GM18505 (cell line): ENCODE results near the gene DTD1.

Source experiments
- ATAC-seq: cut with Tn5 transposase; IDR thresholded peaks from one replicate; pipeline ENCODE4 v1.9.1; 2021; ENCODE audit not compliant: unreplicated experiment
- POLR2A ChIP-seq: IDR thresholded peaks from 4 replicates; pipeline ENCODE4 v1.6.1; 2011; ENCODE audit warnings: borderline replicate concordance; ENCODE audit not compliant: insufficient read depth, insufficient read length; ENCODE audit errors: extremely low read depth

The DTD1 gene

DNA sequence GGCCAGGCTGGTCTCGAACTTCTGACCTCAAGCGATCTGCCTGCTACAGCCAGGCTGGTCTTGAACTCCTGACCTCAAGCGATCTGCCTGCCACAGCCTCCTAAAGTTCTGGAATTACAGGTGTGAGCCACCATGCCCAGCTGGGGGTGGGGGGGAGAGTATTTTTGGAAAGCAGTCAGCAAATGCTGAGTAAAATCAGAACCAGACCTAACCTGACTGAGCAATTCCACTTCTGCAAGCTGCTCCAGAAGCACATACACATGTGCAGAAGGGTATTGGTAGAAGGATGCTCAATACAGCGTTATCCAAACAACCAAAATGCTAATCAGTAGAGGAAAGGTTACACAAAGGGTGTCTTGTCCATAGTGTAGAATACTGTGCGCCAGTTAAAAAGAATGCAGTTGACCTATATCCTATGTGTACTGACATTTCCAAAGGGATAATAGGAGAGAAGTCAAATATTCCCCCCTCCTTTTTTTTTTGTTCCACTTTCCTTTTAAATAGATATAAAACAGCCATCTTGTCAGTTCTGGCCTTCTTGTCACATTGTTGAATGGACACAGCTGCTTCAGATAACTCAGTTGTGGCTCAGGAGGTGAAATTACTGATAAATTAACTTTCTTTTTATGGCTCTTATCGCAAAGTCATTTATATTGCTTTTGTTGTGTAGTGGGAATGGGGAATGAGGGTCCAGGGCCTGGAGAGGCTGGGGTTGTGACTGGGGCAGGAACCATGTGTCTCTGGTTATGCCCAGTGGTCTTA is 74.6 kb downstream of the DTD1 start:
- no peak for TF ChIP-seq POLR2A
- ATAC-seq: peak; percentile 55

DNA sequence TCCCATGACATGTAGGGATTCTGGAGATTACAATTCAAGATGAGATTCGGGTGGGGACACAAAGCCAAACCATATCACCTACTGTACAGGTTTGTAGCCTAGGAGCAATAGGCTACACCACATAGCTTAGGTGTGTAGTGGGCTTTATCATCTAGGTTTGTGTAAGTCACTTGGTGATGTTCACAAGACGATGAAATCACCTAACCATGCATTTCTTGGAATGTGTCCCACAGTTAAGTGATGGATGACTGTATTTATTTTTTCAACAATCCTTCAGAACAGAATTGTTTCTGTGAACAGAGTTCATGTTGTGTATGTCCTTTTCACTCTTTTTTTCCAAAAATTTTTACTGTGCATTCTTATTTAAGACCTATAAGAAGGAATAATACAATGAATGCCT is 76.1 kb downstream of the DTD1 start:
- ATAC-seq: no peak
- no peak for TF ChIP-seq POLR2A

DNA sequence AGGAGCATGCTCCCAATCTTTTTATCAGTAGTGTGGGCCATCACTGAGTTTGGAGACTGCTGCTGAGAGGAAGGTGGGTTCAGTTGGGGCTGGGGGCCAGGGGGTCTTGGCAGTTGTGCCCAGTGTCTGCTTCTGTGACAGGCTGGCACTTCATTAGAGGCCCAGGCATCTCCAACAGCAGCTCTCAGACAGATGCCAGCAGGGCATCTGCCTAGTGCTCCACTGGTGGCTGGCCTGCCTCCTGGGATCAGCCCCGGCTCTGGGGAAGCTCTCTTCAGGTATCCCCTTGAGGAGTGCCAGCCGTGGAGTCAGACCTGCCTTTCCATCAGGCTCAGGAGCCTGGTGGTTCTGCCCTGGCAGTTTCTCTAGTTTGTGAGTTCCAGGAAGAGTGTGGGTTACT is 77.3 kb downstream of the DTD1 start:
- ATAC-seq: no peak
- no peak for TF ChIP-seq POLR2A

DNA sequence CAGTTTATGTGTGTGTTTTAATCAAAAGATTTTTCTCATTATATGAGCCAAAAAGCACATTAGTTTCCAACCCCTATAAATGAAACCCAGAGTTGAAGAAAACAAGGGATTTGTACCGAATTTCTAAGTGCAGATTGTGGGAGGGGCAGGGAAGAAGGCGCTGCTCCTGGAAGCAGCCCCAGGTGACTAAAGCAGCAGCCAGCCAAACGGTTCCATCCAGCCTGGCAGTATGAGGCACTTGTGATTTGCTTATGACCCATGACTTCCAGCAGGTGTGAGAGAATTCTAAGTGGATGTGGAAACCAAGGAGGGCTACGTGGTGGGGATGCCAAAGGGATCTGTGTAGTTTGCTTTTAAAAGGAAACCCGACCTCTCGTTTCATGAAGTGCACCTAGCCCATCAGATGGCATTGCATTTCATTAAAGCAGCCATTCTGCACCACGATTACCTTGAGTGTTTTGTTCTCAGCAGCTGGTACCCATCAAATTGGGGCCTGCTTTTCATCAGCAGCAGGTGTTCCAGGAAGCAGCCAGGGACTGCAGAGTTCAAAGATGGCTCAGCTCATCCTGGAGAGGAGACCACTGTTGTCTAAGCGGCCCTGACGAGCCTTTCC is 79.1 kb downstream of the DTD1 start:
- no peak for TF ChIP-seq POLR2A
- no peak for ATAC-seq

DNA sequence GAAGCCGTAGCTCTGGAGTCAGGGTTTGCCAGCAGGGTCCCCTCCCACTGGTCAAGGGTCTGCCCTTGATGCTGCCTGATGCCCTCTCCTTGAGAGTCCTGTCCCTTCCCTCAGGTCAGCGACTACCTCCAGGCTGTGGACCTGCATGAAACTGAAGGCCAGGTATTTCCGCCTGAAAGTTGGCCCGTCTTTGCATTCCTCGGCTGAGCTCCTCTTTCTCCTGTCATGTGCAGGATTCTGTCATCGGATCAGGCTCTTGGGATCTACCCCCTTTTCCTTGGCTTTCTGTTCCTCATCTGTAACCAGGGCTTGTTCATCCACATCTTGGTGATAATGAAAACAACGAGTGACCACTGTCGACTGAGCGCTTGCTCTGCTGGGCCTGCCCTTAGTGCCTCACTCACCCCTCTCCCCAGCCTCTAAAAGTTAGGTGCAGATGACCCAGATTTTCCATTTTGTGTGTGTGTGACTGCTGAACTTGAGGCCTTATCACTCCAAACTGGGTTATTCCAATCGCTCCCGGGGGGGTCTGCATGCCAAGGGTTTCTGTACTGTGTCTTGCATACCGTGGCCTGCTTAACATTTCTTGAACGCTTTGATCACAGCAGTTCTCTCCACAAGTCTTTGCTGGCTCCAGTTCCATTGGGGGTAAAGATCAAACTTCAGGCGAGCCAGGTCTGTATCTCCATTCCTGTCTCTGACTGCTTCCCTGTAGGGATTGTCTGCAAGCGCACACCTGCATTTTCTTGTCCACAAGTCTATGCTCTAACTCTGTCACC is 81.6 kb downstream of the DTD1 start:
- no peak for ATAC-seq
- TF ChIP-seq POLR2A: no peak

DNA sequence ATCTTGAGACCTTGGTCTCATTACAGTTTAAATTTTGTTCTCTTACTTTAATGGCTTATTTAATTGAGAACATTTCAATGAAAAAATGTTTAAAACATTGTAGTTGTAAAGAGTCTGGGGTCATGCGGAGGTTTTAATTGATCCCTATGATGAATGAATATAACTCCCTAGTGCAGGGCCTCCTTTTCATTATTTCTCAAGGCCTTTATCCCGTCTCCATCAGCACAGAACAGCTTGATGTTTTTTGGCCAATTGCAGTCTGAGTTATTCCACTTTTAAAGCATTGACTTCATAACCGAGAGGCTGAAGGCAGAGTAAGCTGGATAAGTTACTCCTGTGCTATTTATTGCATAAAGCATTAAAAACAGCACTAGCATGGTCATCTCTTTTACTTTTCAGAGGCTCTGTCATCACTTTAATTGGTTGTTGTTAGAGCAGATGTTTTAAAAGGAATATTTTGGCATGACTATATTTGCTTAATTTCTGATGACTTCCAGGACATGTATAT is 83.4 kb downstream of the DTD1 start:
- ATAC-seq: no peak
- TF ChIP-seq POLR2A: no peak

DNA sequence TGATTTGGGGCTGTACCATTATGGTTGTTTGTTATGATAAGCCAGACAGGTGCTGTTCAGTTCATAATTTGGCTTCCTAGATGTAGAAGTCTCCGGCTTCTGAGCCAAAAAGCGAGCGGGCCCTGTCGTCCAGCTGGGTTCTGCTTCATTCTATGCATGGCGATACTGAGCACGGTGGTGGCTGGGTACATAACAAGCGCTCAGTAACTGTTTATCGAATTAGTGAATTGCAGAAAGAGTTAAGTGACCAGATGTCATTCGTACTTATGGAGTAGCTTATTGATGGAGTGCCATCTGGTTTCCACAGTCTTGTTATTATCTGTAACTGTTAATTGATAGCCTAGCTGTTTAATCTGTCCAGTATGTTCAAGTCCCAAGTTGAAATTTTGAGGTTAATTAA is 85.0 kb downstream of the DTD1 start:
- no peak for ATAC-seq

DNA sequence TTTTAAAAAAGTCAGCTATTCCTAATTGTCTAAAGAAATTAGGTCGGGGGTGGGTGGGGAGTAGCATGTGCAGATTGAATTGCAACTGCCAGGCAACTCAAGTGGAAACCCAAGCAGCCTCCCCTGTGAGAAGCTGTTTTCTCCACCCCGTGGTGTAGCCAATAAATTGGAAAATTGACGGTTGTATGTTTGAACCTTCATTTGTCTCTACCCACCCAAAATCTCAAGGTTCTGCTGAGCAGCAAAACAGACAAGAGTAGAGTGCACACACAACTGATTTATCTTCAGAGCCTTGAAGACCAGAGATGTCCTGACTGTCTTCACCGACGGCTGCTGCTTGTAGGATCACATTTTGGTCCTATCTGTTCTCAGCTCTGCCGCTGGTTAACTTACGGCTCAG is 88.5 kb downstream of the DTD1 start:
- ATAC-seq: no peak
- no peak for TF ChIP-seq POLR2A

More for the DNA sequence above, 85.0 kb downstream of the DTD1 start:
- no peak for TF ChIP-seq POLR2A

DNA sequence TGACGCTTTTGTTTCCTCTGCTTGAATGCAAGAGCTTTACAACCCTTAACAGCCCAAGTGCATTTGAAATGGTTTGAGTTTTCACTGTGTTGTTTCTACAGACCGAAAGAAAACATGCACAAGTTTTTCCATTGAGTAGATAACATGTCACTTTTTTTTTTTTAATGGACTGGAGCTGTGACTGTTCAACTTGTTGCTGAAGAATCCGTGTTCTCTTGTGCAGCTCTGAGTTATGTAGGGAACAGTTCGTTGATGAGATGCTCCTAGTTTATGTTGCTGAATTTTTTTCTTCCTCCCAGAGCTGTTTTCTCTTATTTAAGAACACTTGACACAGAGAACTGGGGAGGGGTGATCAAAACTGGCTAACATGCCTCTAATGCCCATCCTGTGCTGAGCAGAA is 89.3 kb downstream of the DTD1 start:
- TF ChIP-seq POLR2A: no peak
- no peak for ATAC-seq

DNA sequence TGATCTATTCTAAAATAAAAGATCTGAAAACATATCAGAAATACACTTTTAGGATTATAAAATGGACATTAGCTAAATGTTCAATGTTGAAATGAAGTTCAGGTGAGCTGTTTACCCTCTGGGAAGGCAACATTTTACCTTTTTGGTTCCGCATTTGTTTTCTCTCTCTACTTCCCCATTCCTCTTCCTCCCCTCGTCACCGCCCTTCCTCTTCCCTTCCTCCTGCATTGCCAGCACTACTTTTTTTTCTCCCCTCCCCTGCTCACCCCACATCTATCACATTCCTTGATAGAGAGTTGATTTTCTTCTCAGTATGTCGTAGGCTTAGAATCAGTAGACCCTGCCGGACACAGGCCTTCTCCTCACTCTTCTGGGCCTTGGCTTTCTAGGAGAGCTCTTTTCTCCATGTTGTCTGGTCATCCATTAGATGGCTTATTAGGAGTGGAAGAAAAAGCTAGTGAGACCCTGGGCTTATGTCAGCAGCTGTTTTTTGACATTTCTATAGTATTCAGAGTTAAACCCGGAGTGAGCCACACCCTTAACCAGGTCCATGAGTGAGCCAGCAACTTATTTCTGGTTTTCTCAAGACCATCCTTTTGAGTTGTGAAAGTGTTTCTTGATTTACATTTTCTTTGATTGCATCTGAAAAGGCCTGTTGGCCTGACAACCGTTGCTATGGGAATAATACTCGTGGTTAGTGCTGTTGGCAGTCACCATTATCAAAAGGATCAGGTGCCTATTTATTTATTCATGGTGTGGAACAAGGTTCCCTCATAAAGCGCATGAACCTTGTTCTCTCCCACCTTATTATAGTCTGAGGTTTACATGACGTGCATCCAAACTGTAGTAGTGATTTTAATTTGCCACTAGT is 90.9 kb downstream of the DTD1 start:
- peak; percentile 62 for ATAC-seq
- no peak for TF ChIP-seq POLR2A

DNA sequence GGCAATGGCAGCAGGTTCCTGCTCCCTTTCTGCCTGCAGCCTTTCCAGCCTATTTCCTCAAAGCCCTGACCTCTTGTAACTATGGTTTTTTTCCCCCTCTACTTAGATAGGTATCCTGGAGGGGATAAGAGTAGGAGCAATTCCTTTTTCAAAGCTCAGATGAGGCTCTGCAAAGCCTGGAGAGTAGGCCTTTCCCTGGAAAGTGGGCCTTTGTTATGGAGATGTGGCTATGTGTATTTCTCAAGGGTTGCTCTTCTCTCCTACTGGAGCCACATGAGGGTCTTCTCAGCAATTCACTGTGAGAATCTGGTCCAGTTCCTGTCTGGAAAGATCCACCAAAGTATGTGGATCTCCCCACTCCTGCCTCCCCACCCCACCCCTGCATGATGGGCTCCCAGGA is 96.0 kb downstream of the DTD1 start:
- TF ChIP-seq POLR2A: no peak
- ATAC-seq: no peak

DNA sequence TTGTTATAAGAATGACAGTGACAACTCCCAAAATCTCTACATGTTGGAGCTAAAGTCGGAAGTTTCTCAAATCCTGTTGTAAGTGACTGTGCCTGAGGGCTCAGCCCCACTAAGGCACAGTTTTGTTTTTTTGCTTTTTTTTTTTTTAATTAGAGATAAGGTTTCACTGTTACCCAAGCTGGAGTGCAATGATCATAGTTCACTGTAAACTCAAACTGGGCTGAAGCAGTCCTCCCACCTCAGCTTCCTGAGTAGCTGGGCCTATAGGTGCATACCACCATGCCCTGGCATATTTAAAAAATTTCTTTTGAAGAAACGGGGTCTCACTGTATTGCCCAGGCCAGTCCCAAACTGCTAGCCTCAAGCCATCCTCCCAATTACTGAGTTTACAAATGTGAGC is 96.9 kb downstream of the DTD1 start:
- no peak for ATAC-seq
- TF ChIP-seq POLR2A: no peak

DNA sequence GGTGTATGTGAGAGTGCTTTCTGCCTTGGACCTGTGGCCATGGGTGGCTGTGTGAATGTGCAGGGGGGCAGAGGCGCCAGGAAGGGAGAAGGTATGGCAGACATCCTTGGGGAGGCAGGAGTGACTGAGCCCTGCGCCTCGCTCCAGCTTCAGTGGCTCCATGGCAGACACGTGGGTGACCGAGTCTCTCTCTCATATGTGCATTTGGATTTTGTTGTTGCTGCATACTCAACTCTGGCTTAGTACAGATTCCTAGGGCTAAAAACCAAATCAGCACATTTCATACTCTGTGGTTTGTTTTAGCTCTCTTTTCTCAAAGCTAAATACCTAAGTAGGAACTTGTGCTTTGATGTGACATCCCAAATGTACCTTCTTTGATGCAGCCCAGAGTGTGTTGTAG is 97.6 kb downstream of the DTD1 start:
- ATAC-seq: no peak
- no peak for TF ChIP-seq POLR2A
